ENCODE results near the gene POU6F1.

DNA sequence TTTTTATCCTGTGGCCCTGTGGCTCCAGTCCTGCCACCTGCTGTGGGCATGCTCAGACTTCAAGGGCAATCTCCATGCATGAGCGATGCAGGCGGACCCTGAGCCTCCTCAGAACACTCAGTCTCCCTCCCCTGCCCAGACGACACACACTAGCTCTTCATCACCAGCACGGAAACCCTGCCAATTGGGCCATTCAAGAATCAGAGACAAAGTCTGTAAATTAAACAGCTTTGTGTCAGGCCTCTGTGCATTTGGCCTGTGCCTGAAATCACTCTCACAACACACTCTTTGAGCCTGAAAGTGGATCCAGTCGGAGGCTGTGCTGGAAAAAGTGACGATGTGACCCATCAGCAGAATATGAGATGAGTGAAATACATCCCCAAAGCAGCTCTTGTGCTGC, 12.5 kb downstream of the POU6F1 start:
- TF ChIP-seq, protein P1, sequence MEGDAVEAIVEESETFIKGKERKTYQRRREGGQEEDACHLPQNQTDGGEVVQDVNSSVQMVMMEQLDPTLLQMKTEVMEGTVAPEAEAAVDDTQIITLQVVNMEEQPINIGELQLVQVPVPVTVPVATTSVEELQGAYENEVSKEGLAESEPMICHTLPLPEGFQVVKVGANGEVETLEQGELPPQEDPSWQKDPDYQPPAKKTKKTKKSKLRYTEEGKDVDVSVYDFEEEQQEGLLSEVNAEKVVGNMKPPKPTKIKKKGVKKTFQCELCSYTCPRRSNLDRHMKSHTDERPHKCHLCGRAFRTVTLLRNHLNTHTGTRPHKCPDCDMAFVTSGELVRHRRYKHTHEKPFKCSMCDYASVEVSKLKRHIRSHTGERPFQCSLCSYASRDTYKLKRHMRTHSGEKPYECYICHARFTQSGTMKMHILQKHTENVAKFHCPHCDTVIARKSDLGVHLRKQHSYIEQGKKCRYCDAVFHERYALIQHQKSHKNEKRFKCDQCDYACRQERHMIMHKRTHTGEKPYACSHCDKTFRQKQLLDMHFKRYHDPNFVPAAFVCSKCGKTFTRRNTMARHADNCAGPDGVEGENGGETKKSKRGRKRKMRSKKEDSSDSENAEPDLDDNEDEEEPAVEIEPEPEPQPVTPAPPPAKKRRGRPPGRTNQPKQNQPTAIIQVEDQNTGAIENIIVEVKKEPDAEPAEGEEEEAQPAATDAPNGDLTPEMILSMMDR (IDR thresholded peaks at IDR 0.05; ENCODE audit: low read depth, low read length): no peak
- no peak for TF ChIP-seq EZH2phosphoT487 (IDR thresholded peaks at IDR 0.05; ENCODE audit: low read depth)
